GM12878 (cell line): ENCODE measurements around the gene GALNTL6.

Experiments
- JUND ChIP-seq: IDR thresholded peaks from 2 replicates; pipeline ENCODE4 v1.6.1; 2012; ENCODE audit warnings: low read depth, mild to moderate bottlenecking, low read length, improper control_type of control experiment, moderate library complexity
- NR2C2 ChIP-seq: IDR thresholded peaks from 2 replicates; pipeline ENCODE4 v1.6.1; 2011; ENCODE audit warnings: borderline replicate concordance, low read depth; ENCODE audit not compliant: control insufficient read depth, insufficient read length
- POLR2A ChIP-seq: IDR thresholded peaks from 2 replicates; pipeline ENCODE4 v1.6.1; 2011; ENCODE audit warnings: low read depth, mild to moderate bottlenecking, low read length
- POLR2AphosphoS2 ChIP-seq: IDR thresholded peaks from 2 replicates; pipeline ENCODE4 v1.6.1; 2011; ENCODE audit warnings: low read depth, mild to moderate bottlenecking, low read length, improper control_type of control experiment, moderate library complexity
- RBBP5 ChIP-seq: fragments of 200-600 bp; sonication (generic); conservative IDR thresholded peaks from 2 replicates; pipeline ENCODE4 v1.6.1; 2016
- RELA ChIP-seq: fragments of 450-650 bp; IDR thresholded peaks from 2 replicates; pipeline ENCODE4 v1.8.0; 2014; ENCODE audit warnings: borderline replicate concordance; ENCODE audit not compliant: partially characterized antibody
- TF ChIP-seq, protein P1 (sequence below), 3 experiments: IDR thresholded peaks in 2 of 3; conservative IDR thresholded peaks in 1 of 3; 2 replicates each; pipeline ENCODE4 v1.5.1; 2011; ENCODE audit warnings: low read depth in 3 of 3, low read length in 3 of 3, mild to moderate bottlenecking in 3 of 3, control low read depth in 2 of 3, moderate library complexity in 2 of 3, inconsistent platforms in 1 of 3, mixed read lengths in 1 of 3; ENCODE audit not compliant: control insufficient read depth in 2 of 3, insufficient read depth in 1 of 3; ENCODE audit errors: extremely low read depth in 1 of 3
- TF ChIP-seq, protein P2 (sequence below): IDR thresholded peaks from 2 replicates; pipeline ENCODE4 v1.6.1; 2012; ENCODE audit warnings: mild to moderate bottlenecking, low read depth, low read length
- TF ChIP-seq, protein P3 (sequence below): fragments of 150-350 bp; IDR thresholded peaks from 2 replicates; pipeline ENCODE4 v1.6.1; 2016; ENCODE audit warnings: low read depth, low read length
- TF ChIP-seq, protein P4 (sequence below): IDR thresholded peaks from 2 replicates; pipeline ENCODE4 v1.6.1; 2012; ENCODE audit warnings: low read depth, low read length, improper control_type of control experiment
- TF ChIP-seq, protein P5 (sequence below): IDR thresholded peaks from 2 replicates; pipeline ENCODE4 v1.6.1; 2012; ENCODE audit warnings: low read length, inconsistent platforms

DNA sequence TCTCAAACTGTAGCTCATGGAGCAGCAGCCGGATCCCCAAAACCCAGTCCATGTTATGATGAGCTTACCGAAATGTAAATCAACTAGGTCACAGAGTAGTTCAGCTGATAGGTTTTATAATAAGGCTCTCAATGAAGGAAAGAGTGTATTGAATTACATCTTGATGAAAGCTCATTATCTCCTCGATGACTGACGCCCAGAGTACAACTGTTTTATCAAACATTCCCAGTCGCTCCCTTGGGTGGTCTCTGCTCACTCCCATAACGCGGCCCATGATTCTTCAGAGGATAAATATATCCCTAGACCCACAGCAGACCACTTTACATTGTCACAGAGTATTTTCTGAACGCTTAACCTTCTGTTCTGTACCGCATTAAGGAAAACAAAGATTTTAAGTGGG, 903.1 kb downstream of the GALNTL6 start:
- TF ChIP-seq RBBP5: no peak
- no peak for TF ChIP-seq POLR2AphosphoS2
- TF ChIP-seq, protein P1, sequence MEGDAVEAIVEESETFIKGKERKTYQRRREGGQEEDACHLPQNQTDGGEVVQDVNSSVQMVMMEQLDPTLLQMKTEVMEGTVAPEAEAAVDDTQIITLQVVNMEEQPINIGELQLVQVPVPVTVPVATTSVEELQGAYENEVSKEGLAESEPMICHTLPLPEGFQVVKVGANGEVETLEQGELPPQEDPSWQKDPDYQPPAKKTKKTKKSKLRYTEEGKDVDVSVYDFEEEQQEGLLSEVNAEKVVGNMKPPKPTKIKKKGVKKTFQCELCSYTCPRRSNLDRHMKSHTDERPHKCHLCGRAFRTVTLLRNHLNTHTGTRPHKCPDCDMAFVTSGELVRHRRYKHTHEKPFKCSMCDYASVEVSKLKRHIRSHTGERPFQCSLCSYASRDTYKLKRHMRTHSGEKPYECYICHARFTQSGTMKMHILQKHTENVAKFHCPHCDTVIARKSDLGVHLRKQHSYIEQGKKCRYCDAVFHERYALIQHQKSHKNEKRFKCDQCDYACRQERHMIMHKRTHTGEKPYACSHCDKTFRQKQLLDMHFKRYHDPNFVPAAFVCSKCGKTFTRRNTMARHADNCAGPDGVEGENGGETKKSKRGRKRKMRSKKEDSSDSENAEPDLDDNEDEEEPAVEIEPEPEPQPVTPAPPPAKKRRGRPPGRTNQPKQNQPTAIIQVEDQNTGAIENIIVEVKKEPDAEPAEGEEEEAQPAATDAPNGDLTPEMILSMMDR (IDR thresholded peaks at IDR 0.05 in 2 of 3, conservative IDR thresholded peaks at IDR 0.05 in 1 of 3; ENCODE audit: control insufficient read depth in 2 of 3, extremely low read depth in 1 of 3, insufficient read depth in 1 of 3, low read depth in 3 of 3, low read length in 3 of 3): no peak
- TF ChIP-seq POLR2A: no peak
- no peak for TF ChIP-seq NR2C2
- TF ChIP-seq, protein P2, sequence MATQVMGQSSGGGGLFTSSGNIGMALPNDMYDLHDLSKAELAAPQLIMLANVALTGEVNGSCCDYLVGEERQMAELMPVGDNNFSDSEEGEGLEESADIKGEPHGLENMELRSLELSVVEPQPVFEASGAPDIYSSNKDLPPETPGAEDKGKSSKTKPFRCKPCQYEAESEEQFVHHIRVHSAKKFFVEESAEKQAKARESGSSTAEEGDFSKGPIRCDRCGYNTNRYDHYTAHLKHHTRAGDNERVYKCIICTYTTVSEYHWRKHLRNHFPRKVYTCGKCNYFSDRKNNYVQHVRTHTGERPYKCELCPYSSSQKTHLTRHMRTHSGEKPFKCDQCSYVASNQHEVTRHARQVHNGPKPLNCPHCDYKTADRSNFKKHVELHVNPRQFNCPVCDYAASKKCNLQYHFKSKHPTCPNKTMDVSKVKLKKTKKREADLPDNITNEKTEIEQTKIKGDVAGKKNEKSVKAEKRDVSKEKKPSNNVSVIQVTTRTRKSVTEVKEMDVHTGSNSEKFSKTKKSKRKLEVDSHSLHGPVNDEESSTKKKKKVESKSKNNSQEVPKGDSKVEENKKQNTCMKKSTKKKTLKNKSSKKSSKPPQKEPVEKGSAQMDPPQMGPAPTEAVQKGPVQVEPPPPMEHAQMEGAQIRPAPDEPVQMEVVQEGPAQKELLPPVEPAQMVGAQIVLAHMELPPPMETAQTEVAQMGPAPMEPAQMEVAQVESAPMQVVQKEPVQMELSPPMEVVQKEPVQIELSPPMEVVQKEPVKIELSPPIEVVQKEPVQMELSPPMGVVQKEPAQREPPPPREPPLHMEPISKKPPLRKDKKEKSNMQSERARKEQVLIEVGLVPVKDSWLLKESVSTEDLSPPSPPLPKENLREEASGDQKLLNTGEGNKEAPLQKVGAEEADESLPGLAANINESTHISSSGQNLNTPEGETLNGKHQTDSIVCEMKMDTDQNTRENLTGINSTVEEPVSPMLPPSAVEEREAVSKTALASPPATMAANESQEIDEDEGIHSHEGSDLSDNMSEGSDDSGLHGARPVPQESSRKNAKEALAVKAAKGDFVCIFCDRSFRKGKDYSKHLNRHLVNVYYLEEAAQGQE: no peak
- TF ChIP-seq JUND: no peak
- no peak for TF ChIP-seq RELA
- TF ChIP-seq, protein P3, sequence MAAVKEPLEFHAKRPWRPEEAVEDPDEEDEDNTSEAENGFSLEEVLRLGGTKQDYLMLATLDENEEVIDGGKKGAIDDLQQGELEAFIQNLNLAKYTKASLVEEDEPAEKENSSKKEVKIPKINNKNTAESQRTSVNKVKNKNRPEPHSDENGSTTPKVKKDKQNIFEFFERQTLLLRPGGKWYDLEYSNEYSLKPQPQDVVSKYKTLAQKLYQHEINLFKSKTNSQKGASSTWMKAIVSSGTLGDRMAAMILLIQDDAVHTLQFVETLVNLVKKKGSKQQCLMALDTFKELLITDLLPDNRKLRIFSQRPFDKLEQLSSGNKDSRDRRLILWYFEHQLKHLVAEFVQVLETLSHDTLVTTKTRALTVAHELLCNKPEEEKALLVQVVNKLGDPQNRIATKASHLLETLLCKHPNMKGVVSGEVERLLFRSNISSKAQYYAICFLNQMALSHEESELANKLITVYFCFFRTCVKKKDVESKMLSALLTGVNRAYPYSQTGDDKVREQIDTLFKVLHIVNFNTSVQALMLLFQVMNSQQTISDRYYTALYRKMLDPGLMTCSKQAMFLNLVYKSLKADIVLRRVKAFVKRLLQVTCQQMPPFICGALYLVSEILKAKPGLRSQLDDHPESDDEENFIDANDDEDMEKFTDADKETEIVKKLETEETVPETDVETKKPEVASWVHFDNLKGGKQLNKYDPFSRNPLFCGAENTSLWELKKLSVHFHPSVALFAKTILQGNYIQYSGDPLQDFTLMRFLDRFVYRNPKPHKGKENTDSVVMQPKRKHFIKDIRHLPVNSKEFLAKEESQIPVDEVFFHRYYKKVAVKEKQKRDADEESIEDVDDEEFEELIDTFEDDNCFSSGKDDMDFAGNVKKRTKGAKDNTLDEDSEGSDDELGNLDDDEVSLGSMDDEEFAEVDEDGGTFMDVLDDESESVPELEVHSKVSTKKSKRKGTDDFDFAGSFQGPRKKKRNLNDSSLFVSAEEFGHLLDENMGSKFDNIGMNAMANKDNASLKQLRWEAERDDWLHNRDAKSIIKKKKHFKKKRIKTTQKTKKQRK: no peak
- TF ChIP-seq, protein P4, sequence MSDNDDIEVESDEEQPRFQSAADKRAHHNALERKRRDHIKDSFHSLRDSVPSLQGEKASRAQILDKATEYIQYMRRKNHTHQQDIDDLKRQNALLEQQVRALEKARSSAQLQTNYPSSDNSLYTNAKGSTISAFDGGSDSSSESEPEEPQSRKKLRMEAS: no peak
- TF ChIP-seq, protein P5, sequence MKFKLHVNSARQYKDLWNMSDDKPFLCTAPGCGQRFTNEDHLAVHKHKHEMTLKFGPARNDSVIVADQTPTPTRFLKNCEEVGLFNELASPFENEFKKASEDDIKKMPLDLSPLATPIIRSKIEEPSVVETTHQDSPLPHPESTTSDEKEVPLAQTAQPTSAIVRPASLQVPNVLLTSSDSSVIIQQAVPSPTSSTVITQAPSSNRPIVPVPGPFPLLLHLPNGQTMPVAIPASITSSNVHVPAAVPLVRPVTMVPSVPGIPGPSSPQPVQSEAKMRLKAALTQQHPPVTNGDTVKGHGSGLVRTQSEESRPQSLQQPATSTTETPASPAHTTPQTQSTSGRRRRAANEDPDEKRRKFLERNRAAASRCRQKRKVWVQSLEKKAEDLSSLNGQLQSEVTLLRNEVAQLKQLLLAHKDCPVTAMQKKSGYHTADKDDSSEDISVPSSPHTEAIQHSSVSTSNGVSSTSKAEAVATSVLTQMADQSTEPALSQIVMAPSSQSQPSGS: no peak
